ENCODE results near the gene BAIAP2.
A peak's percentile ranks its signal among the peaks of the same experiment; 100 is the strongest.

Gene BAIAP2

GRCh38 chr17:81115749-81116464 is 81.0 kb downstream of the BAIAP2 start:
- H3K4me3 ChIP-seq (ENCODE audit: low read length in 2 of 2), result no peak overlapping the region
- no peaks in the 10 kb centered on the region for H3K27me3 ChIP-seq (ENCODE audit: control insufficient read depth in 1 of 2, insufficient read depth in 2 of 2, low read length in 2 of 2)
- H3K9me3 ChIP-seq (ENCODE audit: control insufficient read depth in 2 of 2, low read length in 2 of 2), result no peaks in the 10 kb centered on the region
- no peak overlapping the region for H3K27ac ChIP-seq (ENCODE audit: low read length)
- peaks cover 0 to 11% of the 10 kb centered on the region in 2 donors for H3K36me3 ChIP-seq (ENCODE audit: control insufficient read depth in 2 of 2, insufficient read depth in 2 of 2, low read length in 2 of 2)
- no peak overlapping the region for H3K9ac ChIP-seq (ENCODE audit: low read length in 2 of 2)
- H3K4me1 ChIP-seq (ENCODE audit: control insufficient read depth, insufficient read depth, low read length), result peaks cover 15% of the 10 kb centered on the region

GRCh38 chr17:81116704-81117103 is 81.8 kb downstream of the BAIAP2 start:
- no peak overlapping the region for H3K4me3 ChIP-seq (ENCODE audit: low read length in 2 of 2)
- no peak overlapping the region for H3K9ac ChIP-seq (ENCODE audit: low read length in 2 of 2)
- H3K27ac ChIP-seq (ENCODE audit: low read length), result no peak overlapping the region
- H3K36me3 ChIP-seq (ENCODE audit: control insufficient read depth in 2 of 2, insufficient read depth in 2 of 2, low read length in 2 of 2), result peaks cover 0 to 9% of the 10 kb centered on the region in 2 donors
- H3K4me1 ChIP-seq (ENCODE audit: control insufficient read depth, insufficient read depth, low read length), result peaks cover 15% of the 10 kb centered on the region
- H3K27me3 ChIP-seq (ENCODE audit: control insufficient read depth in 1 of 2, insufficient read depth in 2 of 2, low read length in 2 of 2), result no peaks in the 10 kb centered on the region
- H3K9me3 ChIP-seq (ENCODE audit: control insufficient read depth in 2 of 2, low read length in 2 of 2), result no peaks in the 10 kb centered on the region

GRCh38 chr17:81117672-81118198 is 82.8 kb downstream of the BAIAP2 start:
- H3K9me3 ChIP-seq (ENCODE audit: control insufficient read depth in 2 of 2, low read length in 2 of 2), result no peaks in the 10 kb centered on the region
- no peak overlapping the region for H3K9ac ChIP-seq (ENCODE audit: low read length in 2 of 2)
- no peak overlapping the region for H3K27ac ChIP-seq (ENCODE audit: low read length)

GRCh38 chr17:81118308-81119221 is 83.6 kb downstream of the BAIAP2 start:
- Histone ChIP-seq H3K9me3 (ENCODE audit: control insufficient read depth in 2 of 2, low read length in 2 of 2) (no peaks in the 10 kb centered on the region), H3K27ac (ENCODE audit: low read length) (no peak overlapping the region), H3K27me3 (ENCODE audit: control insufficient read depth in 1 of 2, insufficient read depth in 2 of 2, low read length in 2 of 2) (no peaks in the 10 kb centered on the region), H3K4me1 (ENCODE audit: control insufficient read depth, insufficient read depth, low read length) (peaks cover 15% of the 10 kb centered on the region), H3K36me3 (ENCODE audit: control insufficient read depth in 2 of 2, insufficient read depth in 2 of 2, low read length in 2 of 2) (peaks cover 0 to 6% of the 10 kb centered on the region in 2 donors), H3K4me3 (ENCODE audit: low read length in 2 of 2) (peak overlapping the region in 1 of 2 donors; percentile 59), H3K9ac (ENCODE audit: low read length in 2 of 2) (no peak overlapping the region)

More at GRCh38 chr17:81117672-81118198, 82.8 kb downstream of the BAIAP2 start:
- Histone ChIP-seq H3K36me3 (ENCODE audit: control insufficient read depth in 2 of 2, insufficient read depth in 2 of 2, low read length in 2 of 2) (peaks cover 0 to 6% of the 10 kb centered on the region in 2 donors), H3K27me3 (ENCODE audit: control insufficient read depth in 1 of 2, insufficient read depth in 2 of 2, low read length in 2 of 2) (no peaks in the 10 kb centered on the region), H3K4me1 (ENCODE audit: control insufficient read depth, insufficient read depth, low read length) (peaks cover 15% of the 10 kb centered on the region), H3K4me3 (ENCODE audit: low read length in 2 of 2) (no peak overlapping the region)

- peaks cover 0 to 6% of the 10 kb centered on the region in 2 donors for H3K36me3 ChIP-seq (ENCODE audit: control insufficient read depth in 2 of 2, insufficient read depth in 2 of 2, low read length in 2 of 2)
- peak overlapping the region in 1 of 2 donors; percentile 59 for H3K4me3 ChIP-seq (ENCODE audit: low read length in 2 of 2)
- H3K27ac ChIP-seq (ENCODE audit: low read length), result peak overlapping the region; percentile 62
- H3K9ac ChIP-seq (ENCODE audit: low read length in 2 of 2), result no peak overlapping the region
- no peaks in the 10 kb centered on the region for H3K9me3 ChIP-seq (ENCODE audit: control insufficient read depth in 2 of 2, low read length in 2 of 2)
- peaks cover 15% of the 10 kb centered on the region for H3K4me1 ChIP-seq (ENCODE audit: control insufficient read depth, insufficient read depth, low read length)
- no peaks in the 10 kb centered on the region for H3K27me3 ChIP-seq (ENCODE audit: control insufficient read depth in 1 of 2, insufficient read depth in 2 of 2, low read length in 2 of 2)
Observed at GRCh38 chr17:81119223-81120148, 84.5 kb downstream of the BAIAP2 start.

- no peak overlapping the region for H3K9ac ChIP-seq (ENCODE audit: low read length in 2 of 2)
Observed at GRCh38 chr17:81120149-81120484, 85.2 kb downstream of the BAIAP2 start.

GRCh38 chr17:81120695-81121621 is 86.0 kb downstream of the BAIAP2 start:
- Histone ChIP-seq H3K27ac (ENCODE audit: low read length) (peak overlapping the region; percentile 62), H3K27me3 (ENCODE audit: control insufficient read depth in 1 of 2, insufficient read depth in 2 of 2, low read length in 2 of 2) (no peaks in the 10 kb centered on the region), H3K4me1 (ENCODE audit: control insufficient read depth, insufficient read depth, low read length) (peaks cover 15% of the 10 kb centered on the region), H3K9me3 (ENCODE audit: control insufficient read depth in 2 of 2, low read length in 2 of 2) (no peaks in the 10 kb centered on the region), H3K36me3 (ENCODE audit: control insufficient read depth in 2 of 2, insufficient read depth in 2 of 2, low read length in 2 of 2) (peaks cover 0 to 6% of the 10 kb centered on the region in 2 donors), H3K9ac (ENCODE audit: low read length in 2 of 2) (no peak overlapping the region), H3K4me3 (ENCODE audit: low read length in 2 of 2) (no peak overlapping the region)

More at GRCh38 chr17:81120149-81120484, 85.2 kb downstream of the BAIAP2 start:
- Histone ChIP-seq H3K4me3 (ENCODE audit: low read length in 2 of 2) (peak overlapping the region in 1 of 2 donors; percentile 59), H3K27me3 (ENCODE audit: control insufficient read depth in 1 of 2, insufficient read depth in 2 of 2, low read length in 2 of 2) (no peaks in the 10 kb centered on the region), H3K36me3 (ENCODE audit: control insufficient read depth in 2 of 2, insufficient read depth in 2 of 2, low read length in 2 of 2) (peaks cover 0 to 6% of the 10 kb centered on the region in 2 donors), H3K27ac (ENCODE audit: low read length) (peak overlapping the region; percentile 62), H3K9me3 (ENCODE audit: control insufficient read depth in 2 of 2, low read length in 2 of 2) (no peaks in the 10 kb centered on the region), H3K4me1 (ENCODE audit: control insufficient read depth, insufficient read depth, low read length) (peaks cover 15% of the 10 kb centered on the region)

- Histone ChIP-seq H3K27ac (ENCODE audit: low read length) (no peak overlapping the region), H3K27me3 (ENCODE audit: control insufficient read depth in 1 of 2, insufficient read depth in 2 of 2, low read length in 2 of 2) (no peaks in the 10 kb centered on the region), H3K4me1 (ENCODE audit: control insufficient read depth, insufficient read depth, low read length) (peaks cover 15% of the 10 kb centered on the region), H3K4me3 (ENCODE audit: low read length in 2 of 2) (no peak overlapping the region), H3K9me3 (ENCODE audit: control insufficient read depth in 2 of 2, low read length in 2 of 2) (no peaks in the 10 kb centered on the region), H3K36me3 (ENCODE audit: control insufficient read depth in 2 of 2, insufficient read depth in 2 of 2, low read length in 2 of 2) (peaks cover 0 to under 1% of the 10 kb centered on the region in 2 donors), H3K9ac (ENCODE audit: low read length in 2 of 2) (no peak overlapping the region)
Observed at GRCh38 chr17:81121841-81122733, 87.1 kb downstream of the BAIAP2 start.
